Activated naive CD4-positive, alpha-beta T cell (primary cell): Measurements from ENCODE around the gene CTNNA3.

Source experiments
- DNase-seq, 4 experiments: peaks; one replicate each; lab custom pipeline; 2025; lab: John Stamatoyannopoulos, UW

The CTNNA3 gene

GRCh38 chr10:66537186-66537585, 1158.8 kb downstream of the CTNNA3 start:
- no peak for DNase-seq

- DNase-seq, result no peak
Observed at GRCh38 chr10:66535439-66535838, 1160.6 kb downstream of the CTNNA3 start.

- DNase-seq, result no peak
Observed at GRCh38 chr10:66534866-66535265, 1161.1 kb downstream of the CTNNA3 start.

GRCh38 chr10:66521506-66521905, 1174.5 kb downstream of the CTNNA3 start:
- DNase-seq, result no peak

GRCh38 chr10:66519616-66520015, 1176.4 kb downstream of the CTNNA3 start:
- no peak for DNase-seq

- no peak for DNase-seq
Observed at GRCh38 chr10:66514666-66515065, 1181.3 kb downstream of the CTNNA3 start.

- DNase-seq, result no peak
Observed at GRCh38 chr10:66513504-66513903, 1182.5 kb downstream of the CTNNA3 start.

GRCh38 chr10:66505003-66505657, 1190.9 kb downstream of the CTNNA3 start:
- DNase-seq, result no peak

GRCh38 chr10:66501356-66501755, 1194.6 kb downstream of the CTNNA3 start:
- no peak for DNase-seq

GRCh38 chr10:66483966-66484365, 1212.0 kb downstream of the CTNNA3 start:
- DNase-seq, result no peak

- DNase-seq, result no peak
Observed at GRCh38 chr10:66472156-66472555, 1223.8 kb downstream of the CTNNA3 start.

GRCh38 chr10:66467042-66467441, 1229.0 kb downstream of the CTNNA3 start:
- DNase-seq, result no peak

GRCh38 chr10:66466622-66467021, 1229.4 kb downstream of the CTNNA3 start:
- no peak for DNase-seq

- no peak for DNase-seq
Observed at GRCh38 chr10:66463611-66464010, 1232.4 kb downstream of the CTNNA3 start.

GRCh38 chr10:66457629-66458028, 1238.4 kb downstream of the CTNNA3 start:
- DNase-seq, result no peak

- DNase-seq, result no peak
Observed at GRCh38 chr10:66455304-66455703, 1240.7 kb downstream of the CTNNA3 start.

- DNase-seq, result no peak
Observed at GRCh38 chr10:66440568-66440967, 1255.4 kb downstream of the CTNNA3 start.

- no peak for DNase-seq
Observed at GRCh38 chr10:66414943-66415342, 1281.1 kb downstream of the CTNNA3 start.

GRCh38 chr10:66405566-66405965, 1290.4 kb downstream of the CTNNA3 start:
- DNase-seq, result no peak

- no peak for DNase-seq
Observed at GRCh38 chr10:66398669-66399068, 1297.3 kb downstream of the CTNNA3 start.

- DNase-seq, result no peak
Observed at GRCh38 chr10:66394342-66395063, 1301.5 kb downstream of the CTNNA3 start.

- DNase-seq, result no peak
Observed at GRCh38 chr10:66390926-66391325, 1305.1 kb downstream of the CTNNA3 start.

GRCh38 chr10:66381045-66381444, 1315.0 kb downstream of the CTNNA3 start:
- DNase-seq, result no peak
